K562 (cell line): ENCODE data around the gene DCTN1. TPM values are rescaled to one million over a fixed set of nuclear protein-coding genes. Genes with fewer than 3 reads are reported as not detected.

ENCODE experiments used
- BMI1 ChIP-seq: fragments of 150-350 bp; IDR thresholded peaks from 2 replicates; pipeline ENCODE4 v1.6.1; 2014; ENCODE audit warnings: low read length
- CXXC5 ChIP-seq: fragments of 250-450 bp; sonication (Bioruptor Pico); IDR thresholded peaks from 2 replicates; pipeline ENCODE4 v1.8.0; 2022; ENCODE audit warnings: inconsistent platforms, mild to moderate bottlenecking, moderate library complexity
- KAT7 ChIP-seq: sonication (generic); formaldehyde crosslinking; IDR thresholded peaks from 2 replicates; pipeline ENCODE4 v1.8.0; 2022; ENCODE audit warnings: missing genetic modification reagents, mild to moderate bottlenecking, borderline replicate concordance
- KDM5B ChIP-seq: fragments of 200-600 bp; sonication (generic); IDR thresholded peaks from 2 replicates; pipeline ENCODE4 v1.6.1; 2012; ENCODE audit warnings: low read depth, mild to moderate bottlenecking, moderate library complexity, low read length, control low read depth, inconsistent platforms; ENCODE audit not compliant: insufficient replicate concordance
- MCM5 ChIP-seq: fragments of 450-650 bp; IDR thresholded peaks from 2 replicates; pipeline ENCODE4 v1.6.1; 2016; ENCODE audit warnings: low read depth
- NR2C1 ChIP-seq, 2 experiments: fragments of 450-650 bp; IDR thresholded peaks; 2 replicates each; pipeline ENCODE4 v1.6.1; 2017; ENCODE audit warnings: mild to moderate bottlenecking in 2 of 2, antibody characterized with exemption in 1 of 2, inconsistent platforms in 1 of 2, missing compliant biosample characterization in 1 of 2, missing genetic modification characterization in 1 of 2
- PCBP1 ChIP-seq: fragments of 200-400 bp; formaldehyde crosslinking; IDR thresholded peaks from 2 replicates; pipeline ENCODE4 v1.6.1; 2018; ENCODE audit warnings: mild to moderate bottlenecking, low read depth, low read length; ENCODE audit not compliant: poor library complexity, severe bottlenecking
- POLR3A ChIP-seq: IDR thresholded peaks from 2 replicates; pipeline ENCODE4 v1.6.1; 2011; ENCODE audit warnings: borderline replicate concordance, mild to moderate bottlenecking, moderate library complexity; ENCODE audit not compliant: insufficient read length, insufficient read depth; ENCODE audit errors: extremely low read depth
- PTBP1 ChIP-seq: fragments of 200-400 bp; formaldehyde crosslinking; IDR thresholded peaks from 2 replicates; pipeline ENCODE4 v1.6.1; 2017; ENCODE audit warnings: low read depth, low read length
- SIN3B ChIP-seq: fragments of 450-650 bp; IDR thresholded peaks from 2 replicates; pipeline ENCODE4 v1.6.1; 2017; ENCODE audit warnings: low read depth, mild to moderate bottlenecking, moderate library complexity
- ZNF263 ChIP-seq: sonication (generic); formaldehyde crosslinking; IDR thresholded peaks from 2 replicates; pipeline ENCODE4 v1.8.0; 2022; ENCODE audit warnings: mild to moderate bottlenecking, missing genetic modification reagents, borderline replicate concordance
- ZNF408 ChIP-seq: fragments of 250-450 bp; sonication (Bioruptor Pico); IDR thresholded peaks from 2 replicates; pipeline ENCODE4 v1.4.0; 2020; ENCODE audit warnings: low read depth, mild to moderate bottlenecking, moderate library complexity
- polyA plus RNA-seq, 8 experiments: library from polyadenylated mRNA; depleted of rRNA in 4 of 8; stranded (reverse) in 5 of 8; unstranded in 3 of 8; fragments of >200 nt; fragmentation: Nextera tagmentation in 2 of 8; fragmentation: Illumina TruSeq in 1 of 8; extraction: Ambion mirVana in 2 of 8; extraction: Trizol in 1 of 8; gene quantifications; 2 replicates each; pipeline versions ENCODE4 v1.2.1 to v1.2.3, GENCODE V29; 2011 to 2014; ENCODE audit warnings: inconsistent platforms in 1 of 8, missing spikeins in 1 of 8
- total RNA-seq, 7 experiments: library from RNA; depleted of rRNA in 6 of 7; stranded (reverse); fragments of >200 nt in 6 of 7; fragmentation: Illumina TruSeq in 2 of 7; extraction: Trizol in 2 of 7; gene quantifications; 2 replicates each; pipeline versions ENCODE4 v1.2.1 to v1.2.3, GENCODE V29; 2011 to 2021; ENCODE audit warnings: low replicate concordance in 1 of 7
- TF ChIP-seq, protein P1 (sequence below), 2 experiments: fragments of 450-650 bp; IDR thresholded peaks; 2 replicates each; pipeline ENCODE4 v1.6.1; 2016; ENCODE audit warnings: mild to moderate bottlenecking in 2 of 2, borderline replicate concordance in 1 of 2, low read depth in 1 of 2, moderate library complexity in 1 of 2
- TF ChIP-seq, protein P2 (sequence below): fragments of 450-650 bp; formaldehyde crosslinking; conservative IDR thresholded peaks from 2 replicates; pipeline ENCODE4 v1.4.0; 2022; ENCODE audit warnings: mild to moderate bottlenecking, missing genetic modification characterization
- TF ChIP-seq, protein P3 (sequence below): fragments of 250-450 bp; sonication (Bioruptor Pico); IDR thresholded peaks from 2 replicates; pipeline ENCODE4 v1.6.1; 2021; ENCODE audit warnings: mild to moderate bottlenecking
- TF ChIP-seq, protein P4 (sequence below): sonication (generic); formaldehyde crosslinking; IDR thresholded peaks from 2 replicates; pipeline ENCODE4 v1.9.0; 2022; ENCODE audit warnings: mild to moderate bottlenecking, missing genetic modification reagents

The DCTN1 gene
- total and polyA plus RNA-seq, 9 of the 15 experiments (the other 6 are each of a cell fraction or from before 2014, with no cell fraction given), result 23.9 to 71.7 (median 45.0) TPM

DNA sequence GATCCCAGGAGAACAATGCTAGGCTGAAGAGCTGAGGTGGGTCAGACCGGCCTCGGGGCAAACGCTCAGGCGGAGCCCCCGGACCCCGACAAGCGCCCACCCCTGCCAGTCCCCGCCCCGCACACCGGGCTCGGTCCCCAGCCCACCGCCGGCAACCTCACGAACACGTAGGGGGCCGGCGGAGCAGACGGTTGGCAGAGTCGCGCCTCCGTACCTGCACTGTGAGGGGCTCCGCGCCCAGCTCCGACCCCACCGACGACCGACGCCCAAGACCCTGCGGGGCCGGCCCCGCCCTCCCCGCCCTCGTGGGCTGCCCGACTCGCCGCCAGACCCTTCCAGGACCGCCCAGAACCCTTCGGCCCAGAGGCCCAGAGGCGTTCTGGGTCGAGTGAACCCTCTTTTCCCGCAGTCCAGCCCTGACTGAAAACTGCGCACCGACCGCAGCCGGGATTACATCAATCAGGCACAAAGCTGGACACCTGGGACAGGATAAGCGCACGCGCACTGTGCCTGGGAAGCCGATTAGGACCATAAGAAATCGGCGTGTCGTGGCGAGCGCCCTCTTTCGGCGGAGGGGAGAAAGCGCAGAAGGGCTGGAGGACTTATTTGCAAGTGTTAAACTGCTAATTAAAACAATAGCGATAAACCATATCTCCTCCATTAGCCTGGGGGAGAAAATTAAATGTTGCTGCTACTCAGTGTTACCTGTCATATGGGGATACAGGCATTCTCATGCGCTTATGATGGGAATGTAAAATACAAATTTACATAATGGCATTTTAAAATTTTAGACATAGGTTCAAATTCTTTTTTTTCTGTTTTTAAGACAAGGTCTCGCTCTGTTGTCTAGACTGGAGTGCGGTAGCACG, 11.7 kb upstream of the DCTN1 start (continued):
- TF ChIP-seq, protein P1, sequence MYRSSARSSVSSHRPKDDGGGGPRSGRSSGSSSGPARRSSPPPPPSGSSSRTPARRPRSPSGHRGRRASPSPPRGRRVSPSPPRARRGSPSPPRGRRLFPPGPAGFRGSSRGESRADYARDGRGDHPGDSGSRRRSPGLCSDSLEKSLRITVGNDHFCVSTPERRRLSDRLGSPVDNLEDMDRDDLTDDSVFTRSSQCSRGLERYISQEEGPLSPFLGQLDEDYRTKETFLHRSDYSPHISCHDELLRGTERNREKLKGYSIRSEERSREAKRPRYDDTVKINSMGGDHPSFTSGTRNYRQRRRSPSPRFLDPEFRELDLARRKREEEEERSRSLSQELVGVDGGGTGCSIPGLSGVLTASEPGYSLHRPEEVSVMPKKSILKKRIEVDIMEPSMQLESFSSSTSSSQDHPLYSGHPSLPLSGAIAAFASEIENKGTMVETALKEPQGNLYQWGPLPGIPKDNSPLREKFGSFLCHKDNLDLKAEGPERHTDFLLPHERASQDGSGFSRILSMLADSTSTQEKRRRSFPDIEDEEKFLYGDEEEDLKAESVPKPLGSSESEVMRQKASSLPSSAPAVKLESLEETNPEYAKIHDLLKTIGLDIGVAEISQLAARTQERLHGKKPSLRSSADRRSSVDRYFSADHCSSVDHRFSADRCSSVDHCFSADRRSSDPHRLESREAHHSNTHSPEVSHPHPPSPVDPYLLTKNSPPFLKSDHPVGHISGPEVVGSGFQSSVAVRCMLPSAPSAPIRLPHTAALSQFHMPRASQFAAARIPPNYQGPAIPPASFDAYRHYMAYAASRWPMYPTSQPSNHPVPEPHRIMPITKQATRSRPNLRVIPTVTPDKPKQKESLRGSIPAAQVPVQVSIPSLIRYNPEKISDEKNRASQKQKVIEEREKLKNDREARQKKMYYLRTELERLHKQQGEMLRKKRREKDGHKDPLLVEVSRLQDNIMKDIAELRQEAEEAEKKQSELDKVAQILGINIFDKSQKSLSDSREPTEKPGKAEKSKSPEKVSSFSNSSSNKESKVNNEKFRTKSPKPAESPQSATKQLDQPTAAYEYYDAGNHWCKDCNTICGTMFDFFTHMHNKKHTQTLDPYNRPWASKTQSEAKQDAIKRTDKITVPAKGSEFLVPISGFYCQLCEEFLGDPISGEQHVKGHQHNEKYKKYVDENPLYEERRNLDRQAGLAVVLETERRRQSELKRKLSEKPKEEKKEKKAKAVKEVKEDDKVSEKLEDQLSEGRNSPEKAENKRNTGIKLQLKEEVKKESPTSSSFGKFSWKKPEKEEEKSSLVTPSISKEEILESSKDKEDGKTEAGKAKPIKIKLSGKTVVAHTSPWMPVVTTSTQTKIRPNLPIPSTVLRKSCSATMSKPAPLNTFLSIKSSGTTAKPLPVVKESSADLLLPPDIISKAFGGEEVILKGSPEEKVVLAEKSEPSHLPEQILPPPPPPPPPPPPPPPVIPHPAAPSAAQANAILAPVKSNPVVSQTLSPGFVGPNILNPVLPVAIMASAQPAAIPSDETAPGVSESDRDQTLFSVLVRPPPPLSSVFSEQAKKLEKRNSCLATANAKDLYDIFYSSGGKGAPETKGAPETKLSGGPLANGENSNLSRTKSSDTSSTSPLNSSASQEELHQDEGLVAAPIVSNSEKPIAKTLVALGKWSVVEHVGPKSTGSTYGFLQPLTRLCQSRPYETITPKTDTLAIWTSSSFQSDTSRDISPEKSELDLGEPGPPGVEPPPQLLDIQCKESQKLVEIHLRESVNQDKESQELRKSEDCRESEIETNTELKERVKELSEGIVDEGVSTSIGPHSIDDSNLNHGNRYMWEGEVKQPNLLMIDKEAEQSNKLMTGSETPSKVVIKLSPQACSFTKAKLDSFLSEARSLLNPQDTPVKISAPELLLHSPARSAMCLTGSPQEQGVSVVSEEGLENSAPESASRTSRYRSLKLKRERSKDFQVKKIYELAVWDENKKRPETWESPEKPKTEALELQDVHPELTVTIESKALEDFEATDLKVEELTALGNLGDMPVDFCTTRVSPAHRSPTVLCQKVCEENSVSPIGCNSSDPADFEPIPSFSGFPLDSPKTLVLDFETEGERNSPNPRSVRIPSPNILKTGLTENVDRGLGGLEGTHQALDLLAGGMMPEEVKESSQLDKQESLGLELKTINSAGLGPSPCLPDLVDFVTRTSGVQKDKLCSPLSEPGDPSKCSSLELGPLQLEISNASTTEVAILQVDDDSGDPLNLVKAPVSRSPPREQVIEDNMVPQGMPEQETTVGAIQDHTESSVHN (IDR thresholded peaks at IDR 0.05; ENCODE audit: borderline replicate concordance in 1 of 2, low read depth in 1 of 2), result no peak
- TF ChIP-seq KDM5B (peak; percentile 68), KAT7 (peak; percentile 44; the same call in 1 of the 2 replicates), POLR3A (no peak), PCBP1 (no peak), ZNF263 (CRISPR knock-in tag) (0 out of 2 replicates have a peak, but pooled peaks have one; percentile 19), SIN3B (no peak), MCM5 (no peak), PTBP1 (no peak), ZNF408 (no peak), NR2C1 (IDR thresholded peaks at IDR 0.05) (no peak), NR2C1 (tag; IDR thresholded peaks at IDR 0.05) (no peak), BMI1 (no peak), CXXC5 (0 out of 2 replicates have a peak, but pooled peaks have one; percentile 25)
- TF ChIP-seq, protein P2, sequence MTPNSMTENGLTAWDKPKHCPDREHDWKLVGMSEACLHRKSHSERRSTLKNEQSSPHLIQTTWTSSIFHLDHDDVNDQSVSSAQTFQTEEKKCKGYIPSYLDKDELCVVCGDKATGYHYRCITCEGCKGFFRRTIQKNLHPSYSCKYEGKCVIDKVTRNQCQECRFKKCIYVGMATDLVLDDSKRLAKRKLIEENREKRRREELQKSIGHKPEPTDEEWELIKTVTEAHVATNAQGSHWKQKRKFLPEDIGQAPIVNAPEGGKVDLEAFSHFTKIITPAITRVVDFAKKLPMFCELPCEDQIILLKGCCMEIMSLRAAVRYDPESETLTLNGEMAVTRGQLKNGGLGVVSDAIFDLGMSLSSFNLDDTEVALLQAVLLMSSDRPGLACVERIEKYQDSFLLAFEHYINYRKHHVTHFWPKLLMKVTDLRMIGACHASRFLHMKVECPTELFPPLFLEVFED, result peak; percentile 64; the same call in 1 of the 2 replicates
- TF ChIP-seq, protein P3, sequence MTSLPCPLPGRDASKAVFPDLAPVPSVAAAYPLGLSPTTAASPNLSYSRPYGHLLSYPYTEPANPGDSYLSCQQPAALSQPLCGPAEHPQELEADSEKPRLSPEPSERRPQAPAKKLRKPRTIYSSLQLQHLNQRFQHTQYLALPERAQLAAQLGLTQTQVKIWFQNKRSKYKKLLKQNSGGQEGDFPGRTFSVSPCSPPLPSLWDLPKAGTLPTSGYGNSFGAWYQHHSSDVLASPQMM, result no peak
- TF ChIP-seq, protein P4, sequence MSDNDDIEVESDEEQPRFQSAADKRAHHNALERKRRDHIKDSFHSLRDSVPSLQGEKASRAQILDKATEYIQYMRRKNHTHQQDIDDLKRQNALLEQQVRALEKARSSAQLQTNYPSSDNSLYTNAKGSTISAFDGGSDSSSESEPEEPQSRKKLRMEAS, result no peak
